HepG2 (cell line): ENCODE results near the gene RCCD1. TPM values are rescaled to one million over a fixed set of nuclear protein-coding genes. Genes with fewer than 3 reads are reported as not detected.

Experiments
- ATAC-seq: fragments of 200-7000 bp; cut with Tn5 transposase; 3 replicates; pipeline ENCODE4 v1.9.1; 2020; ENCODE audit warnings: mild to moderate bottlenecking, moderate library complexity
- BruUV-seq: library from RNA; stranded (reverse); fragments of 400-500 nt; replicated peaks from 2 replicates; lab custom pipeline; 2021; lab: Mats Ljungman, UMichigan
- CTCF ChIA-PET: fragments of 300-600 bp; formaldehyde crosslinking; extraction: SDS; loops from one replicate; lab custom pipeline; 2021; ENCODE audit warnings: low total read pairs, inconsistent platforms, low intra/inter-chr PET ratio; lab: Yijun Ruan, JAX
- POLR2A ChIA-PET: fragments of 350-600 bp; sonication (Branson Sonifier 250); formaldehyde crosslinking; loops from one replicate; lab custom pipeline; 2020; ENCODE audit warnings: antibody characterized with exemption, inconsistent platforms; lab: Yijun Ruan, JAX
- DNase-seq: peaks from one replicate; pipeline ENCODE4 v3.0.0-alpha.2; 2015; ENCODE audit warnings: low spot score
- FAIRE-seq: peaks from 3 replicates; lab custom pipeline; 2011; peaks lifted over from hg19 to GRCh38; lab: Jason Lieb, UNC
- H2AFZ ChIP-seq: one replicate; pipeline ENCODE4 v1.6.1; 2011; ENCODE audit warnings: low read length, inconsistent platforms
- H3K27ac ChIP-seq: fragments of 300-600 bp; 3 replicates; pipeline ENCODE4 v1.8.0; 2011; ENCODE audit warnings: mixed run types, mild to moderate bottlenecking, mixed read lengths, low read length, inconsistent platforms; ENCODE audit not compliant: insufficient read depth; ENCODE audit errors: extremely low read length
- H3K27me3 ChIP-seq, 2 experiments: fragments of 200-600 bp in 1 of 2; 2 replicates in 1 of 2; 3 replicates in 1 of 2; pipeline versions ENCODE4 v1.6.0 to v1.8.0; 2011; ENCODE audit warnings: low read length in 2 of 2, mild to moderate bottlenecking in 2 of 2, moderate library complexity in 2 of 2, inconsistent platforms in 1 of 2; ENCODE audit not compliant: insufficient read depth in 2 of 2, control insufficient read depth in 1 of 2
- H3K36me3 ChIP-seq, 2 experiments: fragments of 200-600 bp in 1 of 2; replicated peaks in 1 of 2; 2 replicates in 1 of 2; 3 replicates in 1 of 2; pipeline versions ENCODE4 v1.5.1 to v1.8.0; 2011; ENCODE audit warnings: low read length in 2 of 2, inconsistent platforms in 1 of 2; ENCODE audit not compliant: insufficient read depth in 2 of 2, control insufficient read depth in 1 of 2
- H3K4me1 ChIP-seq: 2 replicates; pipeline ENCODE4 v1.5.1; 2012; ENCODE audit warnings: low read length, inconsistent platforms; ENCODE audit not compliant: insufficient read depth
- H3K4me2 ChIP-seq: 2 replicates; pipeline ENCODE4 v1.6.0; 2011; ENCODE audit warnings: low read depth, low read length, inconsistent platforms
- H3K4me3 ChIP-seq, 3 experiments: fragments of 200-600 bp in 1 of 3; sonication (generic), shearing (Covaris generic) in 1 of 3; replicated peaks in 1 of 3; 2 replicates each; pipeline ENCODE4 v1.5.1; 2011 to 2016; ENCODE audit warnings: low read length in 3 of 3, inconsistent platforms in 2 of 3, low read depth in 2 of 3, mild to moderate bottlenecking in 2 of 3, control low read depth in 1 of 3, mixed read lengths in 1 of 3; ENCODE audit not compliant: insufficient read depth in 1 of 3
- H3K79me2 ChIP-seq: one replicate; pipeline ENCODE4 v1.6.1; 2011; ENCODE audit warnings: low read length, inconsistent platforms; ENCODE audit not compliant: insufficient read depth
- H3K9ac ChIP-seq: 2 replicates; pipeline ENCODE4 v1.6.0; 2011; ENCODE audit warnings: mild to moderate bottlenecking, low read depth, low read length, inconsistent platforms; ENCODE audit not compliant: insufficient read depth
- H3K9me3 ChIP-seq: 2 replicates; pipeline ENCODE4 v1.5.1; 2012; ENCODE audit warnings: mild to moderate bottlenecking, low read length
- H4K20me1 ChIP-seq: 2 replicates; pipeline ENCODE4 v1.6.0; 2011; ENCODE audit warnings: inconsistent platforms, mild to moderate bottlenecking, low read length, moderate library complexity; ENCODE audit not compliant: insufficient read depth
- KAT8 ChIP-seq: IDR thresholded peaks from 2 replicates; pipeline ENCODE4 v1.6.1; 2016; ENCODE audit warnings: missing genetic modification reagents, missing compliant biosample characterization
- POLR2A ChIP-seq, 2 experiments: IDR thresholded peaks; 2 replicates each; pipeline ENCODE4 v1.6.1; 2011; ENCODE audit warnings: low read depth in 2 of 2, low read length in 2 of 2, mild to moderate bottlenecking in 1 of 2, moderate library complexity in 1 of 2; ENCODE audit not compliant: insufficient read depth in 1 of 2
- RBM22 ChIP-seq: fragments of 200-400 bp; formaldehyde crosslinking; optimal IDR thresholded peaks from 2 replicates; pipeline ENCODE3; 2017; ENCODE audit warnings: mild to moderate bottlenecking, low read length, moderate library complexity
- SIN3B ChIP-seq: fragments of 150-350 bp; IDR thresholded peaks from 2 replicates; pipeline ENCODE4 v1.6.1; 2014; ENCODE audit warnings: low read length
- ZBTB20 ChIP-seq: sonication (generic); formaldehyde crosslinking; IDR thresholded peaks from 2 replicates; pipeline ENCODE4 v1.8.1; 2023; ENCODE audit warnings: missing genetic modification reagents, low read depth, mild to moderate bottlenecking, borderline replicate concordance
- WGBS: methylation state at CpG from one replicate; pipeline ENCODE4 v1.1.6; 2017; ENCODE audit warnings: low lambda C conversion rate; 5-methylcytosine and 5-hydroxymethylcytosine counted together
- in situ Hi-C: cut with HindIII; loops from 2 replicates; pipeline ENCODE4 v1.10.0; 2017; ENCODE audit warnings: low pct_unique_long_range_greater_than_20kb; ENCODE audit not compliant: extremely low pct_ligation_motif_present
- intact Hi-C: fragments of 100-400 bp; cut with micrococcal nuclease; formaldehyde crosslinking; loops from one replicate; pipeline ENCODE4 v1.10.0; 2022; ENCODE audit not compliant: unreplicated experiment
- polyA plus RNA-seq, 8 experiments: library from polyadenylated mRNA; depleted of rRNA in 3 of 8; stranded (reverse) in 7 of 8; unstranded in 1 of 8; fragments of >200 nt; fragmentation: Illumina TruSeq in 4 of 8; extraction: Trizol in 4 of 8; gene quantifications; 2 replicates each; pipeline versions ENCODE4 v1.2.1 to v1.2.3, GENCODE V29; 2011 to 2016; ENCODE audit warnings: low read depth in 4 of 8, missing spikeins in 1 of 8, mixed read lengths in 1 of 8; ENCODE audit not compliant: insufficient read depth in 1 of 8
- total RNA-seq, 5 experiments: library from RNA; depleted of rRNA; stranded (reverse); fragments of >200 nt; fragmentation: Illumina TruSeq; extraction: Trizol; gene quantifications; 2 replicates each; pipeline ENCODE4 v1.2.3, GENCODE V29; 2016; ENCODE audit warnings: low read depth in 1 of 5
- TF ChIP-seq, protein P1 (sequence below): sonication (generic); formaldehyde crosslinking; IDR thresholded peaks from 2 replicates; pipeline ENCODE4 v1.4.0; 2020; ENCODE audit warnings: missing genetic modification reagents, borderline replicate concordance
- TF ChIP-seq, protein P2 (sequence below): sonication (generic); formaldehyde crosslinking; IDR thresholded peaks from 2 replicates; pipeline ENCODE4 v1.4.0; 2020; ENCODE audit warnings: low read depth, missing genetic modification reagents

Gene RCCD1
- total and polyA plus RNA-seq, 2 of the 13 experiments (the other 11 are each of a cell fraction or from before 2014, with no cell fraction given): 14.1 to 15.1 TPM

DNA sequence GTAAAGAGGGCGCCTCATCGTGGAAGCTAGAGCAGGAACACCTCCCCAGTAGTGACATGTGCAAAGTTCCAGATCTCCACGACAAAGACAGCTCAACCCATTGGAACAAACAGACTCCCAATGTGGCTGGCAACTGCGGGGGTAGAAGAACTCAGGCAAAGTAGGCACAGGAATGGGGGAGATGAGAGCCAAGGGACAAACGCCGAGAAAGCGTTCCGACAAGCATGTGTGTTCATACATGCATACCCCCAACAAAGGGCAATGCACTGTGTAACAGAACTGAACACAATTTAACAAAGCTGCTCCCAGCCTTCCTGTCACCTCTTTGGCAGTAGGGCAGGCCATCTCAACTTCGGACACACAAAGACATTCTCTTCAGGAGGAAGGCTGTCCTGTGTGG lies 11.6 kb downstream of the RCCD1 start:
- no peak overlapping the region for H3K4me3 ChIP-seq
- intact Hi-C loops: no loop called here
- WGBS: 96% methylated on average over 9 of the region's 9 CpGs
- DNase-seq (no peak), FAIRE-seq (no peak), ATAC-seq (no peak)
- TF ChIP-seq POLR2A (IDR thresholded peaks at IDR 0.05; ENCODE audit: insufficient read depth in 1 of 2, low read depth in 2 of 2, low read length in 2 of 2) (peak in 1 of 2 experiments; percentile 31; a peak in 1 of 4 replicates), ZBTB20 (CRISPR knock-in tag) (no peak), RBM22 (peak; percentile 78)
- TF ChIP-seq, protein P1, sequence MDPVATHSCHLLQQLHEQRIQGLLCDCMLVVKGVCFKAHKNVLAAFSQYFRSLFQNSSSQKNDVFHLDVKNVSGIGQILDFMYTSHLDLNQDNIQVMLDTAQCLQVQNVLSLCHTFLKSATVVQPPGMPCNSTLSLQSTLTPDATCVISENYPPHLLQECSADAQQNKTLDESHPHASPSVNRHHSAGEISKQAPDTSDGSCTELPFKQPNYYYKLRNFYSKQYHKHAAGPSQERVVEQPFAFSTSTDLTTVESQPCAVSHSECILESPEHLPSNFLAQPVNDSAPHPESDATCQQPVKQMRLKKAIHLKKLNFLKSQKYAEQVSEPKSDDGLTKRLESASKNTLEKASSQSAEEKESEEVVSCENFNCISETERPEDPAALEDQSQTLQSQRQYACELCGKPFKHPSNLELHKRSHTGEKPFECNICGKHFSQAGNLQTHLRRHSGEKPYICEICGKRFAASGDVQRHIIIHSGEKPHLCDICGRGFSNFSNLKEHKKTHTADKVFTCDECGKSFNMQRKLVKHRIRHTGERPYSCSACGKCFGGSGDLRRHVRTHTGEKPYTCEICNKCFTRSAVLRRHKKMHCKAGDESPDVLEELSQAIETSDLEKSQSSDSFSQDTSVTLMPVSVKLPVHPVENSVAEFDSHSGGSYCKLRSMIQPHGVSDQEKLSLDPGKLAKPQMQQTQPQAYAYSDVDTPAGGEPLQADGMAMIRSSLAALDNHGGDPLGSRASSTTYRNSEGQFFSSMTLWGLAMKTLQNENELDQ (CRISPR knock-in tag): no peak
- BruUV-seq: TSS peak; percentile 32
- no peaks in the 10 kb centered on the region for H3K27me3 ChIP-seq
- ChIA-PET CTCF (no interaction called here), POLR2A (interaction anchor here (1.3 kb wide), 1 partner anchor 12 kb away, joined by 3 read pairs; the partner anchor contains the start of gene RCCD1)
- no peaks in the 10 kb centered on the region for H3K9me3 ChIP-seq
- no peak overlapping the region for H3K4me2 ChIP-seq
- no peaks in the 10 kb centered on the region; the same call in 1 of the 2 replicates for H4K20me1 ChIP-seq
- H3K4me1 ChIP-seq: no peaks in the 10 kb centered on the region
- peaks cover 18 to 69% of the 10 kb centered on the region in 2 experiments for H3K36me3 ChIP-seq
- no peak overlapping the region for H3K27ac ChIP-seq
- in situ Hi-C loops: no loop called here
- no peak overlapping the region for H2AFZ ChIP-seq
- no peak overlapping the region for H3K9ac ChIP-seq
- H3K79me2 ChIP-seq: no peaks in the 10 kb centered on the region

DNA sequence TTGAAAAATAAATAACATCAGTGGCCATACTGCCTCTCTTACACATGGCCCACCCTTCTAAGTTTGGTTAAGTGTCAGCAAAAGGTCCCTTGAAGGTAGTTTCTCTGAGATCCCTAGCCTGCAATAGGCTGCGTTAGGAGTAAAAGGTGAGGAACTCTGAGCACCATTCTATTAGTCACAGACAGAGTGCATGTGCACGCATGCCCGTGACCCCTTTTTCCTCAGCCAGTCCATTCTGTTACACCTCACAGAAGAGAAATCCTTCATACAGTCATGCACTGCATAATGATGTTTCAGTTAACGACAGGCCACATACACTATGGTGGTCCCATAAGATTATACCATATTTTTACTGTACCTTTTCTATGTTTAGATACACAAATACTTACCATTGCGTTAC lies 12.5 kb downstream of the RCCD1 start:
- Histone ChIP-seq H3K4me2 (no peak overlapping the region), H3K36me3 (peaks cover 15 to 60% of the 10 kb centered on the region in 2 experiments), H3K27me3 (no peaks in the 10 kb centered on the region), H3K79me2 (no peaks in the 10 kb centered on the region), H3K9ac (no peak overlapping the region), H3K4me1 (no peaks in the 10 kb centered on the region), H3K4me3 (no peak overlapping the region), H3K9me3 (no peaks in the 10 kb centered on the region), H2AFZ (no peak overlapping the region), H3K27ac (no peak overlapping the region), H4K20me1 (no peaks in the 10 kb centered on the region; the same call in 1 of the 2 replicates)
- FAIRE-seq (no peak), DNase-seq (no peak), ATAC-seq (no peak)
- WGBS: 99% methylated on average over 5 of the region's 5 CpGs
- in situ Hi-C loops: no loop called here
- TF ChIP-seq RBM22 (peak; percentile 50), KAT8 (CRISPR knock-in tag) (no peak), SIN3B (no peak)
- TF ChIP-seq, protein P2, sequence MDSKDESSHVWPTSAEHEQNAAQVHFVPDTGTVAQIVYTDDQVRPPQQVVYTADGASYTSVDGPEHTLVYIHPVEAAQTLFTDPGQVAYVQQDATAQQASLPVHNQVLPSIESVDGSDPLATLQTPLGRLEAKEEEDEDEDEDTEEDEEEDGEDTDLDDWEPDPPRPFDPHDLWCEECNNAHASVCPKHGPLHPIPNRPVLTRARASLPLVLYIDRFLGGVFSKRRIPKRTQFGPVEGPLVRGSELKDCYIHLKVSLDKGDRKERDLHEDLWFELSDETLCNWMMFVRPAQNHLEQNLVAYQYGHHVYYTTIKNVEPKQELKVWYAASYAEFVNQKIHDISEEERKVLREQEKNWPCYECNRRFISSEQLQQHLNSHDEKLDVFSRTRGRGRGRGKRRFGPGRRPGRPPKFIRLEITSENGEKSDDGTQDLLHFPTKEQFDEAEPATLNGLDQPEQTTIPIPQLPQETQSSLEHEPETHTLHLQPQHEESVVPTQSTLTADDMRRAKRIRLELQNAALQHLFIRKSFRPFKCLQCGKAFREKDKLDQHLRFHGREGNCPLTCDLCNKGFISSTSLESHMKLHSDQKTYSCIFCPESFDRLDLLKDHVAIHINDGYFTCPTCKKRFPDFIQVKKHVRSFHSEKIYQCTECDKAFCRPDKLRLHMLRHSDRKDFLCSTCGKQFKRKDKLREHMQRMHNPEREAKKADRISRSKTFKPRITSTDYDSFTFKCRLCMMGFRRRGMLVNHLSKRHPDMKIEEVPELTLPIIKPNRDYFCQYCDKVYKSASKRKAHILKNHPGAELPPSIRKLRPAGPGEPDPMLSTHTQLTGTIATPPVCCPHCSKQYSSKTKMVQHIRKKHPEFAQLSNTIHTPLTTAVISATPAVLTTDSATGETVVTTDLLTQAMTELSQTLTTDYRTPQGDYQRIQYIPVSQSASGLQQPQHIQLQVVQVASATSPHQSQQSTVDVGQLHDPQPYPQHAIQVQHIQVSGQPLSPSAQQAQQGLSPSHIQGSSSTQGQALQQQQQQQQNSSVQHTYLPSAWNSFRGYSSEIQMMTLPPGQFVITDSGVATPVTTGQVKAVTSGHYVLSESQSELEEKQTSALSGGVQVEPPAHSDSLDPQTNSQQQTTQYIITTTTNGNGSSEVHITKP (CRISPR knock-in tag): no peak
- TF ChIP-seq, all 625 proteins: peak for 1
- ChIA-PET CTCF (no interaction called here), POLR2A (no interaction called here)
- intact Hi-C loops: no loop called here
- BruUV-seq: no TSS peak
